SK-N-SH (cell line): ENCODE measurements around the gene ITGA5. TPM values are rescaled to one million over a fixed set of nuclear protein-coding genes. Genes with fewer than 3 reads are reported as not detected.

Experiments used
- CTCF ChIA-PET: fragments of 300-600, 350-600 bp; formaldehyde crosslinking; extraction: SDS; loops from one replicate; lab custom pipeline; 2021; lab: Yijun Ruan, JAX
- POLR2A ChIA-PET: fragments of 350-600 bp; sonication (Branson Sonifier 250); formaldehyde crosslinking; extraction: SDS; loops from one replicate; lab custom pipeline; 2020; ENCODE audit warnings: antibody characterized with exemption, inconsistent platforms; lab: Yijun Ruan, JAX
- DNase-seq: peaks from one replicate; pipeline ENCODE4 v3.0.0; 2012
- H2AFZ ChIP-seq: fragments of 200-600 bp; sonication (generic); 2 replicates; pipeline ENCODE4 v1.8.1; 2016; ENCODE audit warnings: antibody characterized with exemption, mild to moderate bottlenecking, low read depth
- H3F3A ChIP-seq: fragments of 200-600 bp; sonication (generic); replicated peaks from 2 replicates; pipeline ENCODE3; 2016; ENCODE audit warnings: antibody characterized with exemption, mild to moderate bottlenecking; ENCODE audit not compliant: insufficient read depth
- H3K27ac ChIP-seq, 2 experiments: fragments of 200-500 bp in 1 of 2; fragments of 200-600 bp in 1 of 2; sonication (Bioruptor generic) in 1 of 2; sonication (generic), shearing (Covaris generic) in 1 of 2; 2 replicates each; pipeline versions ENCODE4 v1.5.1 to v1.6.1; 2014 to 2016; ENCODE audit warnings: low read depth in 2 of 2, inconsistent platforms in 1 of 2, low read length in 1 of 2, mild to moderate bottlenecking in 1 of 2, mixed read lengths in 1 of 2
- H3K27me3 ChIP-seq: fragments of 200-600 bp; sonication (generic), shearing (Covaris generic); 2 replicates; pipeline ENCODE4 v1.6.1; 2016; ENCODE audit warnings: mixed run types; ENCODE audit not compliant: insufficient read depth
- H3K36me3 ChIP-seq, 2 experiments: fragments of 200-500 bp in 1 of 2; fragments of 200-600 bp in 1 of 2; sonication (Bioruptor generic) in 1 of 2; sonication (generic) in 1 of 2; replicated peaks in 1 of 2; 2 replicates each; pipeline versions ENCODE3 to v1.5.1; 2014 to 2016; ENCODE audit warnings: low read length in 1 of 2, mild to moderate bottlenecking in 1 of 2; ENCODE audit not compliant: insufficient read depth in 2 of 2, control insufficient read depth in 1 of 2
- H3K4me1 ChIP-seq, 2 experiments: fragments of 200-500 bp in 1 of 2; fragments of 200-600 bp in 1 of 2; sonication (Bioruptor generic) in 1 of 2; sonication (generic), shearing (Covaris generic) in 1 of 2; 2 replicates each; pipeline versions ENCODE4 v1.5.1 to v1.6.1; 2014 to 2016; ENCODE audit warnings: low read depth in 1 of 2, low read length in 1 of 2, mixed run types in 1 of 2; ENCODE audit not compliant: insufficient read depth in 2 of 2, control insufficient read depth in 1 of 2
- H3K4me2 ChIP-seq: fragments of 200-600 bp; sonication (generic), shearing (Covaris generic); 2 replicates; pipeline ENCODE4 v1.6.1; 2017; ENCODE audit warnings: mixed run types
- H3K4me3 ChIP-seq, 2 experiments: fragments of 200-500 bp in 1 of 2; fragments of 200-600 bp in 1 of 2; sonication (Bioruptor generic) in 1 of 2; sonication (generic), shearing (Covaris generic) in 1 of 2; 2 replicates each; pipeline versions ENCODE4 v1.5.1 to v1.8.1; 2014 to 2016; ENCODE audit warnings: low read depth in 2 of 2, inconsistent platforms in 1 of 2, low read length in 1 of 2, mild to moderate bottlenecking in 1 of 2, mixed read lengths in 1 of 2, moderate library complexity in 1 of 2
- H3K79me2 ChIP-seq: fragments of 200-600 bp; sonication (generic); 2 replicates; pipeline ENCODE4 v1.8.1; 2017; ENCODE audit warnings: mild to moderate bottlenecking; ENCODE audit not compliant: insufficient read depth
- H3K9ac ChIP-seq: fragments of 200-600 bp; sonication (generic); 2 replicates; pipeline ENCODE4 v1.6.1; 2017; ENCODE audit warnings: mixed run types
- H3K9me2 ChIP-seq: fragments of 200-600 bp; sonication (generic); 2 replicates; pipeline ENCODE4 v1.6.1; 2017; ENCODE audit warnings: mixed run types
- H3K9me3 ChIP-seq: fragments of 200-600 bp; sonication (generic); 2 replicates; pipeline ENCODE4 v1.6.1; 2017; ENCODE audit warnings: mixed run types, mild to moderate bottlenecking, moderate library complexity
- H4K20me1 ChIP-seq: fragments of 200-600 bp; sonication (generic); 2 replicates; pipeline ENCODE4 v1.6.1; 2017; ENCODE audit warnings: mild to moderate bottlenecking, mixed run types; ENCODE audit not compliant: insufficient read depth
- CHD2 ChIP-seq: fragments of 150-350 bp; IDR thresholded peaks from 2 replicates; pipeline ENCODE4 v1.6.1; 2018; ENCODE audit warnings: low read length; ENCODE audit not compliant: partially characterized antibody
- EP300 ChIP-seq, 2 experiments: IDR thresholded peaks; 2 replicates each; pipeline versions ENCODE4 v1.4.0 to v1.6.1; 2012; ENCODE audit warnings: borderline replicate concordance in 1 of 2, low read depth in 1 of 2, low read length in 1 of 2
- EZH2phosphoT487 ChIP-seq: fragments of 200-600 bp; sonication (generic); IDR thresholded peaks from 2 replicates; pipeline ENCODE4 v1.6.1; 2017; ENCODE audit warnings: low read depth, mixed run types, mild to moderate bottlenecking, antibody characterized with exemption, moderate library complexity, borderline replicate concordance
- FOSL2 ChIP-seq: IDR thresholded peaks from 2 replicates; pipeline ENCODE4 v1.4.0; 2012; ENCODE audit warnings: low read depth, mild to moderate bottlenecking, moderate library complexity, borderline replicate concordance
- JUND ChIP-seq: IDR thresholded peaks from 2 replicates; pipeline ENCODE4 v1.4.0; 2012
- MEF2A ChIP-seq: IDR thresholded peaks from 2 replicates; pipeline ENCODE4 v1.4.0; 2012; ENCODE audit warnings: low read depth, borderline replicate concordance
- POLR2AphosphoS5 ChIP-seq: IDR thresholded peaks from 2 replicates; pipeline ENCODE4 v1.6.1; 2012; ENCODE audit warnings: low read depth, low read length
- RCOR1 ChIP-seq: fragments of 150-350 bp; IDR thresholded peaks from 2 replicates; pipeline ENCODE4 v1.6.1; 2017; ENCODE audit warnings: antibody characterized with exemption, low read length
- RFX5 ChIP-seq: IDR thresholded peaks from 2 replicates; pipeline ENCODE4 v1.6.1; 2012; ENCODE audit warnings: mild to moderate bottlenecking, improper control_type of control experiment, low read length
- RXRA ChIP-seq: IDR thresholded peaks from 2 replicates; pipeline ENCODE4 v1.4.0; 2012; ENCODE audit warnings: low read depth, mild to moderate bottlenecking, borderline replicate concordance
- SIN3A ChIP-seq: IDR thresholded peaks from 2 replicates; pipeline ENCODE4 v1.6.1; 2012; ENCODE audit warnings: low read depth, mild to moderate bottlenecking, low read length, moderate library complexity, borderline replicate concordance
- SMC3 ChIP-seq: IDR thresholded peaks from 2 replicates; pipeline ENCODE4 v1.6.1; 2012; ENCODE audit warnings: low read depth, low read length, improper control_type of control experiment
- YY1 ChIP-seq: IDR thresholded peaks from 2 replicates; pipeline ENCODE4 v1.4.0; 2012; ENCODE audit warnings: low read depth, mild to moderate bottlenecking
- WGBS: methylation state at CpG from one replicate; pipeline ENCODE4 v1.1.6; 2017; ENCODE audit warnings: low lambda C conversion rate; 5-methylcytosine and 5-hydroxymethylcytosine counted together
- polyA plus RNA-seq, 3 experiments: library from polyadenylated mRNA; depleted of rRNA; stranded (reverse); fragments of >200 nt; gene quantifications; 2 replicates each; pipeline ENCODE4 v1.2.3, GENCODE V29; 2012
- TF ChIP-seq, protein P1 (sequence below): IDR thresholded peaks from 2 replicates; pipeline ENCODE4; 2012
- TF ChIP-seq, protein P2 (sequence below): IDR thresholded peaks from 2 replicates; pipeline ENCODE4 v1.6.1; 2012; ENCODE audit warnings: mild to moderate bottlenecking, low read depth, low read length, moderate library complexity

Gene ITGA5
- polyA plus RNA-seq, 1 of the 3 experiments (the other 2 are of a cell fraction) = 52.5 TPM

DNA sequence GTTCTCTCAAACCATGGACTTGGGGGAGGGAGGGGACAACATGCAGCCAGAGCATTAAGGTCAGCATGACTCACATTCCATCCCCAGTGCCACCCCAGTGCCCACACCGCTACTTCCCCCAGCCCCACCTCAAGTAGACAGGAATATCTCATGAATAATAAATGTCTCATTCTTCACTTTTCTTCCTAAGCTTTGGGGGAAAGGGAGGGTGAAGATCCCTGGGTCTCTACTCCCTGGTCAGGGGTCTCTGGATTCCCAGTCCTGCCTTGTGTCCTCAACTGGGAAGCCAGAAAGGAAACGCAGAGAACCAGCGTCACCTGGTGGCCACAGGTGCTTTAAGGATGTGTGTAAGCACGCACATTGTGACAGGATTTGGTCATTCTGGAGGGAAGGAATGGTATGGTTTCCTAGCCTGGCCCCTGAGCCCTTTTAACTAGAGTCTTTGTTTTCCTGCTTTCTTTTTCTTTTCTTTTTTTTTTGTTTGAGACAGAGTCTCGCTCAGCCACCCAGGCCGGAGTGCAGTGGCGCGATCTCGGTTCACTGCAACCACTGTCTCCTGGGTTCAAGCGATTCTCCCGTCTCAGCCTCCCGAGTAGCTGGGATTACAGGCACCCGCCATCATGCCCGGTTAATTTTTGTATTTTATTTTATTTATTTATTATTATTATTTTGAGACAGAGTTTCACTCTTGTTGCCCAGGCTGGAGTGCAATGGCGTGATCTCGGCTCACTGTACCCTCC, 58.2 kb downstream of the ITGA5 start (continued):
- TF ChIP-seq EZH2phosphoT487 (no peak), CHD2 (no peak), RFX5 (no peak), YY1 (no peak), SMC3 (peak; percentile 92), POLR2AphosphoS5 (no peak), RXRA (no peak), MEF2A (no peak), SIN3A (no peak), RCOR1 (no peak), FOSL2 (peak; percentile 14; the same call in 1 of the 2 replicates)
- TF ChIP-seq, protein P1, sequence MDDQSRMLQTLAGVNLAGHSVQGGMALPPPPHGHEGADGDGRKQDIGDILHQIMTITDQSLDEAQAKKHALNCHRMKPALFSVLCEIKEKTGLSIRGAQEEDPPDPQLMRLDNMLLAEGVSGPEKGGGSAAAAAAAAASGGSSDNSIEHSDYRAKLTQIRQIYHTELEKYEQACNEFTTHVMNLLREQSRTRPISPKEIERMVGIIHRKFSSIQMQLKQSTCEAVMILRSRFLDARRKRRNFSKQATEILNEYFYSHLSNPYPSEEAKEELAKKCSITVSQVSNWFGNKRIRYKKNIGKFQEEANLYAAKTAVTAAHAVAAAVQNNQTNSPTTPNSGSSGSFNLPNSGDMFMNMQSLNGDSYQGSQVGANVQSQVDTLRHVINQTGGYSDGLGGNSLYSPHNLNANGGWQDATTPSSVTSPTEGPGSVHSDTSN = 0 out of 2 replicates have a peak, but pooled peaks have one; percentile 23

DNA sequence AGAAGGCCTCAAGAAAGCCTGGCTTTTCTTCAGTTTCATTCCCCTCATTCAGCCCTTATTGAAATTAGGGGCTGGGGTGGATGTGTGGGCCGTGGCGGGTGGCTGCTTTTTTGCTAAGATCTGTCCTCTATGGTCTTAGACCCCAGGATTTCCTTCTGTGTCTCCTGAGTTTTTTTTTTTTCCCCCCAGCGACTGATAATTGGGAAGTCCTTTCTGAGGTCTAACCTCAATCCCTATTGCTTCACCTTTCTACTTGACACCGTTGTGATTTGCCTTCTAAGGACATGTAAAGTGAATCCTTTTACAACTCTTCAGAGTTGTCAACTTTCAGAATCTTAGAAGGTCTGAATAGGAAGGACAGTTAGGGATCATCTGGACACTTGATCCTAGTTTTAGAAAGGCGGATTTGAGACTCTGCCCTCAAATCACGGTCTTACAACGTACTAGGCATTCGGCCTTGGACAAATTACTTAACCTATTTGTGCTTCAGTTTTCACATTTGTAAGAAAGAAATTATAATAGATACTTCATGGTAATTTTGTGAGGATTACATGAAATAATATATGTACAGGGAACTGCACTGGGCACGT, 59.2 kb downstream of the ITGA5 start:
- H4K20me1 ChIP-seq = no peaks in the 10 kb centered on the region
- no peaks in the 10 kb centered on the region for H3K27me3 ChIP-seq
- no peaks in the 10 kb centered on the region for H3K79me2 ChIP-seq
- H2AFZ ChIP-seq = peak overlapping the region; percentile 78; the same call in 1 of the 2 replicates
- H3K9me2 ChIP-seq = no peaks in the 10 kb centered on the region
- H3K9me3 ChIP-seq = no peaks in the 10 kb centered on the region
- ChIA-PET CTCF (interaction anchor here (0.6 to 9.2 kb wide), 35 partner anchors 8 to 1038 kb away, joined by 3 to 266 read pairs (median 5); partner anchors contain the start of genes AAAS, CBX5, COPZ1 and HOXC10), POLR2A (interaction anchor here (0.6 to 1.8 kb wide), 10 partner anchors 10 to 107 kb away, joined by 3 to 20 read pairs (median 4); partner anchors contain the start of genes CBX5, COPZ1 and HNRNPA1)
- H3K4me3 ChIP-seq = peak overlapping the region; percentile 40 to 76; a peak in 3 of 4 replicates
- no peaks in the 10 kb centered on the region for H3K36me3 ChIP-seq
- no peak for DNase-seq
- peak overlapping the region; percentile 79 to 99 for H3K27ac ChIP-seq
- H3F3A ChIP-seq = peaks cover 14% of the 10 kb centered on the region
- H3K4me1 ChIP-seq = peaks cover 27 to 46% of the 10 kb centered on the region in 2 experiments
- H3K9ac ChIP-seq = peak overlapping the region; percentile 59; the same call in 1 of the 2 replicates
- H3K4me2 ChIP-seq = peak overlapping the region; percentile 99
- 77% methylated on average over 9 of the region's 9 CpGs for WGBS
- TF ChIP-seq EP300 (IDR thresholded peaks at IDR 0.05; ENCODE audit: borderline replicate concordance in 1 of 2, low read depth in 1 of 2, low read length in 1 of 2) (no peak), RCOR1 (peak; percentile 55; the same call in 1 of the 2 replicates), MEF2A (no peak), JUND (no peak), RXRA (no peak)
- TF ChIP-seq, protein P2, sequence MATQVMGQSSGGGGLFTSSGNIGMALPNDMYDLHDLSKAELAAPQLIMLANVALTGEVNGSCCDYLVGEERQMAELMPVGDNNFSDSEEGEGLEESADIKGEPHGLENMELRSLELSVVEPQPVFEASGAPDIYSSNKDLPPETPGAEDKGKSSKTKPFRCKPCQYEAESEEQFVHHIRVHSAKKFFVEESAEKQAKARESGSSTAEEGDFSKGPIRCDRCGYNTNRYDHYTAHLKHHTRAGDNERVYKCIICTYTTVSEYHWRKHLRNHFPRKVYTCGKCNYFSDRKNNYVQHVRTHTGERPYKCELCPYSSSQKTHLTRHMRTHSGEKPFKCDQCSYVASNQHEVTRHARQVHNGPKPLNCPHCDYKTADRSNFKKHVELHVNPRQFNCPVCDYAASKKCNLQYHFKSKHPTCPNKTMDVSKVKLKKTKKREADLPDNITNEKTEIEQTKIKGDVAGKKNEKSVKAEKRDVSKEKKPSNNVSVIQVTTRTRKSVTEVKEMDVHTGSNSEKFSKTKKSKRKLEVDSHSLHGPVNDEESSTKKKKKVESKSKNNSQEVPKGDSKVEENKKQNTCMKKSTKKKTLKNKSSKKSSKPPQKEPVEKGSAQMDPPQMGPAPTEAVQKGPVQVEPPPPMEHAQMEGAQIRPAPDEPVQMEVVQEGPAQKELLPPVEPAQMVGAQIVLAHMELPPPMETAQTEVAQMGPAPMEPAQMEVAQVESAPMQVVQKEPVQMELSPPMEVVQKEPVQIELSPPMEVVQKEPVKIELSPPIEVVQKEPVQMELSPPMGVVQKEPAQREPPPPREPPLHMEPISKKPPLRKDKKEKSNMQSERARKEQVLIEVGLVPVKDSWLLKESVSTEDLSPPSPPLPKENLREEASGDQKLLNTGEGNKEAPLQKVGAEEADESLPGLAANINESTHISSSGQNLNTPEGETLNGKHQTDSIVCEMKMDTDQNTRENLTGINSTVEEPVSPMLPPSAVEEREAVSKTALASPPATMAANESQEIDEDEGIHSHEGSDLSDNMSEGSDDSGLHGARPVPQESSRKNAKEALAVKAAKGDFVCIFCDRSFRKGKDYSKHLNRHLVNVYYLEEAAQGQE = no peak
- TF ChIP-seq, all 33 proteins: peak for 1
